ENCODE measurements around the gene PPARD. TPM values are rescaled to one million over a fixed set of nuclear protein-coding genes. Genes with fewer than 3 reads are reported as not detected.
A peak's percentile ranks its signal among the peaks of the same experiment; 100 is the strongest.

The PPARD gene
- total and polyA plus RNA-seq, 2 of the 13 experiments (the other 11 are each of a cell fraction or from before 2014, with no cell fraction given) = 6.1 to 13.3 TPM

DNA sequence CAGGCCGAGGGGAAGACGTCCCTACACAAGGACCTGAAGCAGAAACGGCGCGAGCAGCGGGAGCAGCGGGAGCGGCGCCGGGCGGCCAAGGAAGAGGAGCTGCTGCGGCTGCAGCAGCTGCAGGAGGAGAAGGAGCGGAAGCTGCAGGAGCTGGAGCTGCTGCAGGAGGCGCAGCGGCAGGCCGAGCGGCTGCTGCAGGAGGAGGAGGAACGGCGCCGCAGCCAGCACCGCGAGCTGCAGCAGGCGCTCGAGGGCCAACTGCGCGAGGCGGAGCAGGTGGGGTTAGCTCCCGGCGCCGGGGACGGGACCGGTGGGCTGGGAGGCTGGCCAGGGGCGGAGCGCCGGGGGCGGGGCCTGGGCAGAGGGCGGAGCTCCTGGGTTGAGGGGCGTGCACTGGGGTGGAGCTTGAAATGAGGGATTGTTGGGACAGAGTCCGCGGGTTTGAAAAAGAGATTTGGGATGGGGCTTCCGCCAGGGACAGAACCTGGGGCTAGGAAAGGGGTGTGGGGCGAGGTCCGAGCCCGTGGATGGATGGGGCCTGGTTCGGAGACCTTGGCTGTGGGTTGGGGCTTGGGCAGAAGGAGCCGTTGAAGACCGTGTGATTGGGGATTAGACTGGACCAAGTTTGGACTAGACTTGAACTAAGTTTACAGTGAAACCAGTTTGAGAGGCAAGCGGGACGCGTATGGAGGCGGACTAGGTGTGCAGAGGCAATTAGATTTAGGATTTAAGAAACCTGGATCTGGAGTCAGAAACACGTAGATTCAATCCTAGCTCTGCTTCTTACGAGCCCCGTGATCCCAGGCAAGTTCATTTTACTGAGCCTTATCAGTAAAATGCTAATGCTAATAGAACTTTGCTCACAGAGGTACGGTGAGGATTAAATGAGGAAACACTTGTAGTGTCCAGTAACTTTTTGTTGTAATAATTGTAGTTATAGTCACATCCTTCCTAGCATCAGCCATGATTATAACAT lies 23.9 kb upstream of the PPARD start (continued):
- TF ChIP-seq ZNF761 (CRISPR knock-in tag; conservative IDR thresholded peaks at IDR 0.05) (peak; percentile 96), MAF1 (CRISPR knock-in tag; IDR thresholded peaks at IDR 0.05; ENCODE audit: borderline replicate concordance) (0 out of 2 replicates have a peak, but pooled peaks have one; percentile 75), ZKSCAN1 (IDR thresholded peaks at IDR 0.05; ENCODE audit: low read length) (no peak), FOXA3 (CRISPR knock-in tag; IDR thresholded peaks at IDR 0.05) (0 out of 2 replicates have a peak, but pooled peaks have one; percentile 24), GFI1 (CRISPR knock-in tag; IDR thresholded peaks at IDR 0.05; ENCODE audit: borderline replicate concordance) (0 out of 2 replicates have a peak, but pooled peaks have one; percentile 10), ZNF512B (CRISPR knock-in tag; IDR thresholded peaks at IDR 0.05; ENCODE audit: borderline replicate concordance) (peak; percentile 95; the same call in 1 of the 2 replicates), ZNF12 (CRISPR knock-in tag; IDR thresholded peaks at IDR 0.05) (peak; percentile 61), ZNF773 (CRISPR knock-in tag; IDR thresholded peaks at IDR 0.05; ENCODE audit: borderline replicate concordance) (peak; percentile 95; the same call in 1 of the 2 replicates), TMF1 (CRISPR knock-in tag; IDR thresholded peaks at IDR 0.05; ENCODE audit: low read depth) (peak; percentile 84), NFATC3 (CRISPR knock-in tag; IDR thresholded peaks at IDR 0.05) (peak; percentile 82), TEF (CRISPR knock-in tag; IDR thresholded peaks at IDR 0.05) (peak; percentile 51; the same call in 1 of the 2 replicates), RBM39 (IDR thresholded peaks at IDR 0.05; ENCODE audit: low read depth, low read length, poor library complexity, severe bottlenecking) (peak; percentile 97), PLSCR1 (CRISPR knock-in tag; IDR thresholded peaks at IDR 0.05; ENCODE audit: borderline replicate concordance) (no peak), FOSL2 (CRISPR knock-in tag; IDR thresholded peaks at IDR 0.05) (no peak; the same call in 1 of the 2 replicates), ZFYVE20 (CRISPR knock-in tag; IDR thresholded peaks at IDR 0.05; ENCODE audit: borderline replicate concordance, low read depth) (no peak), ZNF446 (CRISPR knock-in tag; IDR thresholded peaks at IDR 0.05) (no peak)
- TF ChIP-seq, protein P1, sequence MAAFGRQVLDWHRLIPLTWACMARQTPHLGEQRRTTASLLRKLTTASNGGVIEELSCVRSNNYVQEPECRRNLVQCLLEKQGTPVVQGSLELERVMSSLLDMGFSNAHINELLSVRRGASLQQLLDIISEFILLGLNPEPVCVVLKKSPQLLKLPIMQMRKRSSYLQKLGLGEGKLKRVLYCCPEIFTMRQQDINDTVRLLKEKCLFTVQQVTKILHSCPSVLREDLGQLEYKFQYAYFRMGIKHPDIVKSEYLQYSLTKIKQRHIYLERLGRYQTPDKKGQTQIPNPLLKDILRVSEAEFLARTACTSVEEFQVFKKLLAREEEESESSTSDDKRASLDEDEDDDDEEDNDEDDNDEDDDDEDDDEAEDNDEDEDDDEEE (CRISPR knock-in tag; IDR thresholded peaks at IDR 0.05) = peak; percentile 75
- TF ChIP-seq, protein P2, sequence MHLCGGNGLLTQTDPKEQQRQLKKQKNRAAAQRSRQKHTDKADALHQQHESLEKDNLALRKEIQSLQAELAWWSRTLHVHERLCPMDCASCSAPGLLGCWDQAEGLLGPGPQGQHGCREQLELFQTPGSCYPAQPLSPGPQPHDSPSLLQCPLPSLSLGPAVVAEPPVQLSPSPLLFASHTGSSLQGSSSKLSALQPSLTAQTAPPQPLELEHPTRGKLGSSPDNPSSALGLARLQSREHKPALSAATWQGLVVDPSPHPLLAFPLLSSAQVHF (CRISPR knock-in tag; IDR thresholded peaks at IDR 0.05) = peak; percentile 89; the same call in 1 of the 2 replicates

Measured in HepG2 (cell line).